Esophagus muscularis mucosa (tissue), 4 donors: ENCODE data around the gene TUBA3E. TPM values are rescaled to one million over a fixed set of nuclear protein-coding genes. Genes with fewer than 3 reads are reported as not detected.
"Not testable (repeated sequence)": the region's sequence is repeated elsewhere in the genome, so short reads cannot be mapped to it uniquely, and the experiment has no call there.

ENCODE experiments used
- DNase-seq: peaks from one replicate; pipeline ENCODE4 v3.0.0-alpha.2; 2017; ENCODE audit errors: extremely low spot score
- H3K27ac ChIP-seq, 4 donors: fragments of 200-600 bp; sonication (generic); replicated peaks in 1 of 4; 1 replicate in 3 of 4; 2 replicates in 1 of 4; pipeline ENCODE4 v1.5.1; 2016 to 2019; ENCODE audit warnings: mild to moderate bottlenecking in 1 of 4
- H3K27me3 ChIP-seq, 4 donors: fragments of 200-600 bp; sonication (generic); one replicate each; pipeline versions ENCODE4 v1.5.1 to v1.6.0; 2016 to 2019
- H3K36me3 ChIP-seq, 4 donors: fragments of 200-600 bp; sonication (generic); one replicate each; pipeline ENCODE4 v1.5.1; 2016 to 2019
- H3K4me1 ChIP-seq, 4 donors: fragments of 200-600 bp; sonication (generic); one replicate each; pipeline ENCODE4 v1.5.1; 2016 to 2019
- H3K4me3 ChIP-seq, 4 donors: fragments of 200-600 bp; sonication (generic); 1 replicate in 2 of 4; 2 replicates in 2 of 4; pipeline ENCODE4 v1.5.1; 2016 to 2019; ENCODE audit warnings: mild to moderate bottlenecking in 4 of 4, moderate library complexity in 1 of 4
- H3K9me3 ChIP-seq, 4 donors: fragments of 200-600 bp; sonication (generic); 1 replicate in 3 of 4; 2 replicates in 1 of 4; pipeline ENCODE4 v1.5.1; 2016 to 2019
- EP300 ChIP-seq: sonication (generic); formaldehyde crosslinking; IDR thresholded peaks from one replicate; pipeline ENCODE4 v1.6.1; 2017; ENCODE audit warnings: antibody characterized with exemption
- POLR2A ChIP-seq: fragments of 450-650 bp; IDR thresholded peaks from one replicate; pipeline ENCODE4 v1.6.1; 2017; ENCODE audit warnings: antibody characterized with exemption, moderate library complexity, mild to moderate bottlenecking, low read depth
- POLR2AphosphoS5 ChIP-seq, 2 donors: sonication (generic); formaldehyde crosslinking; IDR thresholded peaks; one replicate each; pipeline ENCODE4 v1.6.1; 2017; ENCODE audit warnings: antibody characterized with exemption in 2 of 2
- WGBS: methylation state at CpG from one replicate; pipeline ENCODE4 v1.1.5; 2018; 5-methylcytosine and 5-hydroxymethylcytosine counted together
- intact Hi-C: fragments of 100-400 bp; cut with DNase I; formaldehyde crosslinking; loops from one replicate; pipeline ENCODE4 v1.15.1; 2023
- total RNA-seq, 4 donors: library from RNA; depleted of rRNA; stranded (reverse); fragments of >200 nt; gene quantifications; one replicate each; pipeline versions ENCODE4 v1.1.0 to v1.2.1, GENCODE V29; 2016
- TF ChIP-seq, protein P1 (sequence below), 3 experiments: fragments of 200-600 bp in 2 of 3; fragments of 450-650 bp in 1 of 3; sonication (generic) in 2 of 3; IDR thresholded peaks; one replicate each; pipeline ENCODE4 v1.5.1; 2017 to 2019; ENCODE audit warnings: antibody characterized with exemption in 3 of 3, mild to moderate bottlenecking in 2 of 3, moderate library complexity in 1 of 3

The TUBA3E gene
- total RNA-seq, 4 donors from 2014 or later: not detected

DNA sequence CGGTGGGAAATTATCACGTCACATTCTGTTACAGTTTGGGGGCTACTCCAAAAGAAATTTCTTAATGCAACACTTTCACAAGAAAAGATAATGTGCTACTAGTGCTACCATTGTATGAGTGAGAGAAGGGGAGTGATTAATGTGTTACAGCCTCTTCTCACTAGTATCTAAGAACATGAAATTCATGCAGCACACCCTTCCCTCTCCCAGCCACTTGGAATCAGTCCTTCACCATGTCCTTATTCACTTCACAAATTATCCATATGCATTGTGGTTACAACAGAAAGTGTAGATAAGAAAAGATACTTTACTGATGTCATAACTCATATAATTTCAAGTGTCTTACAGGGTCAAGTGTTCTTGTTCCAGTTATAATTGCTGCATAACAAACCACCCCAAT, 20.9 kb upstream of the TUBA3E start:
- H3K4me1 ChIP-seq, DNase-seq, H3K36me3 ChIP-seq, H3K27ac ChIP-seq, H3K9me3 ChIP-seq, intact Hi-C loops, H3K4me3 ChIP-seq: not testable (repeated sequence)
- peaks cover 0 to 24% (median under 1%) of the 10 kb centered on the region in 4 donors for H3K27me3 ChIP-seq
- 92% methylated on average over 2 of the region's 2 CpGs for WGBS

GRCh38 chr2:130207051-130207450, 8.8 kb upstream of the TUBA3E start:
- intact Hi-C loops: not testable (repeated sequence)

GRCh38 chr2:130203150-130203549, 4.9 kb upstream of the TUBA3E start:
- H3K27ac ChIP-seq, H3K4me3 ChIP-seq, H3K36me3 ChIP-seq, H3K9me3 ChIP-seq, H3K4me1 ChIP-seq, DNase-seq, intact Hi-C loops, H3K27me3 ChIP-seq: not testable (repeated sequence)
- WGBS: 100% methylated on average over 1 of the region's 3 CpGs

More at GRCh38 chr2:130207051-130207450, 8.8 kb upstream of the TUBA3E start:
- not testable (repeated sequence) for H3K4me1 ChIP-seq, H3K4me3 ChIP-seq, H3K9me3 ChIP-seq, H3K27me3 ChIP-seq, H3K27ac ChIP-seq, DNase-seq, H3K36me3 ChIP-seq
- 88% methylated on average over 13 of the region's 13 CpGs for WGBS

- H3K36me3 ChIP-seq, H3K27ac ChIP-seq, H3K27me3 ChIP-seq, H3K4me3 ChIP-seq, intact Hi-C loops, DNase-seq, H3K4me1 ChIP-seq, H3K9me3 ChIP-seq: not testable (repeated sequence)
- 42% methylated on average over 4 of the region's 7 CpGs for WGBS
These were observed 4.3 kb upstream of the TUBA3E start for GRCh38 chr2:130202518-130202917.

GRCh38 chr2:130196052-130196451, 2.2 kb downstream of the TUBA3E start:
- H3K9me3 ChIP-seq, H3K27ac ChIP-seq, H3K36me3 ChIP-seq, DNase-seq, H3K4me1 ChIP-seq, intact Hi-C loops, H3K4me3 ChIP-seq, H3K27me3 ChIP-seq: not testable (repeated sequence)
- WGBS: 92% methylated on average over 7 of the region's 13 CpGs

DNA sequence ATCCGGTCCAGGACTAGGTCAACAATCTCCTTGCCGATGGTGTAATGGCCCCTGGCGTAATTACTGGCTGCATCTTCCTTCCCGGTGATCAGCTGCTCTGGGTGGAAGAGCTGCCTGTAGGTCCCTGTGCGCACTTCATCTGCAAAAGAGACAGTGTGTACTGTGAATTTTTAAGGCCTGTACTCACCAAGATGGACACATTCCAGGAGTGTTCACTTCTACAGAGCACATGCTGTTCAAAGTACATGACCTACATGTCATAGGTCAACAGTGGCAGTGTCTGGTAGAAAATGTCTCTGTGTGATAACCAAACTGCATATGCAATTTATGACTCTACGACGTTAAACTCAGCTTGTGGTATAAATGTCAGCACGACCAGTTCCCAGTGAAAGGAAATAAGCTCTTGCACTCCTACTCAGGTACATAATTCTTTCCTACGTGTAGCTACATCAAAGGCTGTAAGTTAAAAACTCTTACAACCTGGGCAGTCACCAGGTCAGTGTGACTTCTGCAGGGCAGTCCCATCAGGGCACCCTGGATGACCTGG, 3.1 kb downstream of the TUBA3E start:
- peaks cover 0 to 16% (median 11%) of the 10 kb centered on the region in 4 donors for H3K36me3 ChIP-seq
- H3K27ac ChIP-seq, DNase-seq, H3K9me3 ChIP-seq, intact Hi-C loops, H3K27me3 ChIP-seq, H3K4me1 ChIP-seq, H3K4me3 ChIP-seq: not testable (repeated sequence)
- WGBS: 85% methylated on average over 4 of the region's 9 CpGs

- H3K9me3 ChIP-seq, DNase-seq, H3K27ac ChIP-seq, H3K4me3 ChIP-seq, H3K4me1 ChIP-seq, intact Hi-C loops, H3K27me3 ChIP-seq: not testable (repeated sequence)
- H3K36me3 ChIP-seq: peaks cover 0 to 20% (median 12%) of the 10 kb centered on the region in 4 donors
- 86% methylated on average over 15 of the region's 22 CpGs for WGBS
These were observed 4.4 kb downstream of the TUBA3E start for GRCh38 chr2:130193824-130194223.

GRCh38 chr2:130192451-130192850, 5.8 kb downstream of the TUBA3E start:
- H3K27me3 ChIP-seq, H3K9me3 ChIP-seq, H3K4me3 ChIP-seq, DNase-seq, intact Hi-C loops, H3K27ac ChIP-seq, H3K4me1 ChIP-seq: not testable (repeated sequence)
- 78% methylated on average over 3 of the region's 3 CpGs for WGBS
- H3K36me3 ChIP-seq: peaks cover 0 to 29% (median 12%) of the 10 kb centered on the region in 4 donors

DNA sequence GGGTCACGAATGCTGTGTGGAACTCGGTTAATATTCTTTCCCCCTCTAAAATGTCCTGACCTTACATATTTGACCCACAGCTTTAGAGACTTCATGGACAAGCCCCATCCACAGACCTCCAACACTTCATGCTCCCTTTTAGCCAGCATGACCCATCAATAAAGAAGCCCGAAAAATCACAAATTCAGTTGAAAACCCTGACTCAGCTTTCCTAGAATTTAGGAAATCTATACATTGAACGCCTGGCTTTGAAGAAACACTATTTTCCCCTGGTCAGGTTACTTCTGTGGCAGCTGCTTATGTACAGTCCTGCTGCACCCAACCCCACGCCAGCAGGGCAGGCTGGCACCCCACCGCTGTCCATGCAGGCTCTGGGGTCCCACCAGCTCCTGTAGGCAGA, 6.9 kb downstream of the TUBA3E start:
- intact Hi-C loops, H3K4me3 ChIP-seq, H3K9me3 ChIP-seq, H3K27me3 ChIP-seq, H3K4me1 ChIP-seq, H3K27ac ChIP-seq, DNase-seq: not testable (repeated sequence)
- peaks cover 0 to 32% (median 12%) of the 10 kb centered on the region in 4 donors for H3K36me3 ChIP-seq
- WGBS: 92% methylated on average over 6 of the region's 6 CpGs

GRCh38 chr2:130190237-130190636, 8.0 kb downstream of the TUBA3E start:
- WGBS: 82% methylated on average over 12 of the region's 15 CpGs
- no peak overlapping the region for H3K27ac ChIP-seq
- intact Hi-C loops: no loop called here
- H3K4me1 ChIP-seq: no peaks in the 10 kb centered on the region
- no peaks in the 10 kb centered on the region for H3K27me3 ChIP-seq
- no peak overlapping the region for H3K4me3 ChIP-seq
- peaks cover 0 to 32% (median 12%) of the 10 kb centered on the region in 4 donors for H3K36me3 ChIP-seq
- no peaks in the 10 kb centered on the region for H3K9me3 ChIP-seq
- no peak for DNase-seq
- TF ChIP-seq EP300 (no peak), POLR2A (no peak), POLR2AphosphoS5 (IDR thresholded peaks at IDR 0.05) (no peak)
- TF ChIP-seq, protein P1, sequence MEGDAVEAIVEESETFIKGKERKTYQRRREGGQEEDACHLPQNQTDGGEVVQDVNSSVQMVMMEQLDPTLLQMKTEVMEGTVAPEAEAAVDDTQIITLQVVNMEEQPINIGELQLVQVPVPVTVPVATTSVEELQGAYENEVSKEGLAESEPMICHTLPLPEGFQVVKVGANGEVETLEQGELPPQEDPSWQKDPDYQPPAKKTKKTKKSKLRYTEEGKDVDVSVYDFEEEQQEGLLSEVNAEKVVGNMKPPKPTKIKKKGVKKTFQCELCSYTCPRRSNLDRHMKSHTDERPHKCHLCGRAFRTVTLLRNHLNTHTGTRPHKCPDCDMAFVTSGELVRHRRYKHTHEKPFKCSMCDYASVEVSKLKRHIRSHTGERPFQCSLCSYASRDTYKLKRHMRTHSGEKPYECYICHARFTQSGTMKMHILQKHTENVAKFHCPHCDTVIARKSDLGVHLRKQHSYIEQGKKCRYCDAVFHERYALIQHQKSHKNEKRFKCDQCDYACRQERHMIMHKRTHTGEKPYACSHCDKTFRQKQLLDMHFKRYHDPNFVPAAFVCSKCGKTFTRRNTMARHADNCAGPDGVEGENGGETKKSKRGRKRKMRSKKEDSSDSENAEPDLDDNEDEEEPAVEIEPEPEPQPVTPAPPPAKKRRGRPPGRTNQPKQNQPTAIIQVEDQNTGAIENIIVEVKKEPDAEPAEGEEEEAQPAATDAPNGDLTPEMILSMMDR (IDR thresholded peaks at IDR 0.05): no peak

- H3K9me3 ChIP-seq, H3K27ac ChIP-seq, DNase-seq, intact Hi-C loops, H3K4me3 ChIP-seq, H3K27me3 ChIP-seq, H3K4me1 ChIP-seq: not testable (repeated sequence)
- WGBS: no CpG with 5 or more reads among the region's 4 CpGs
- peaks cover 0 to 32% (median 14%) of the 10 kb centered on the region in 4 donors for H3K36me3 ChIP-seq
These were observed 9.3 kb downstream of the TUBA3E start for GRCh38 chr2:130188958-130189357.
